HEK293T (cell line): ENCODE measurements around the gene LYPD6B.

Experiments used
- CTCF ChIA-PET: fragments of 350-600 bp; formaldehyde crosslinking; extraction: SDS; loops from one replicate; lab custom pipeline; 2021; ENCODE audit warnings: antibody characterized with exemption, inconsistent platforms; lab: Yijun Ruan, JAX
- POLR2A ChIA-PET: fragments of 350-600 bp; formaldehyde crosslinking; extraction: SDS; loops from one replicate; lab custom pipeline; 2020; ENCODE audit warnings: antibody characterized with exemption, inconsistent platforms; lab: Yijun Ruan, JAX
- DNase-seq: peaks from one replicate; pipeline ENCODE4 v3.0.0; 2012; ENCODE audit warnings: mixed read lengths; ENCODE audit errors: extremely low spot score
- ARNT ChIP-seq: fragments of 450-650 bp; IDR thresholded peaks from 2 replicates; pipeline ENCODE4 v1.6.1; 2017; ENCODE audit warnings: mild to moderate bottlenecking
- BHLHE40 ChIP-seq: fragments of 450-650 bp; IDR thresholded peaks from 2 replicates; pipeline ENCODE4 v1.6.1; 2016; ENCODE audit warnings: mild to moderate bottlenecking, moderate library complexity, borderline replicate concordance
- CTBP1 ChIP-seq: fragments of 450-650 bp; IDR thresholded peaks from 2 replicates; pipeline ENCODE4 v1.6.1; 2016; ENCODE audit warnings: borderline replicate concordance
- ELF4 ChIP-seq: fragments of 450-650 bp; IDR thresholded peaks from 2 replicates; pipeline ENCODE4 v1.6.1; 2017; ENCODE audit warnings: antibody characterized with exemption
- FOXA1 ChIP-seq: fragments of 450-650 bp; IDR thresholded peaks from 2 replicates; pipeline ENCODE4 v1.6.1; 2016; ENCODE audit warnings: mild to moderate bottlenecking
- FOXK2 ChIP-seq: fragments of 450-650 bp; IDR thresholded peaks from 2 replicates; pipeline ENCODE4 v1.6.1; 2016; ENCODE audit warnings: mild to moderate bottlenecking
- FOXM1 ChIP-seq: fragments of 450-650 bp; IDR thresholded peaks from 2 replicates; pipeline ENCODE4 v1.6.1; 2017; ENCODE audit warnings: mild to moderate bottlenecking, borderline replicate concordance
- HDGF ChIP-seq: fragments of 450-650 bp; IDR thresholded peaks from 2 replicates; pipeline ENCODE4 v1.6.1; 2017; ENCODE audit warnings: antibody characterized with exemption, borderline replicate concordance
- L3MBTL2 ChIP-seq: fragments of 450-650 bp; conservative IDR thresholded peaks from 2 replicates; pipeline ENCODE4 v1.6.1; 2016; ENCODE audit warnings: mild to moderate bottlenecking
- LEF1 ChIP-seq: fragments of 450-650 bp; IDR thresholded peaks from 2 replicates; pipeline ENCODE4 v1.6.1; 2017; ENCODE audit warnings: mild to moderate bottlenecking, borderline replicate concordance
- NFRKB ChIP-seq: fragments of 450-650 bp; IDR thresholded peaks from 2 replicates; pipeline ENCODE4 v1.6.1; 2016; ENCODE audit warnings: mild to moderate bottlenecking, moderate library complexity
- PKNOX1 ChIP-seq: fragments of 450-650 bp; IDR thresholded peaks from 2 replicates; pipeline ENCODE4 v1.6.1; 2016
- SP1 ChIP-seq: fragments of 450-650 bp; IDR thresholded peaks from 2 replicates; pipeline ENCODE4 v1.6.1; 2017
- SUZ12 ChIP-seq: fragments of 450-650 bp; IDR thresholded peaks from 2 replicates; pipeline ENCODE4 v1.6.1; 2016; ENCODE audit warnings: mild to moderate bottlenecking
- TARDBP ChIP-seq: fragments of 450-650 bp; IDR thresholded peaks from 2 replicates; pipeline ENCODE4 v1.6.1; 2016
- ZNF384 ChIP-seq: fragments of 450-650 bp; IDR thresholded peaks from 2 replicates; pipeline ENCODE4 v1.6.1; 2016

LYPD6B gene

GRCh38 chr2:149064856-149065630 lies 26.5 kb downstream of the LYPD6B start:
- no peak for DNase-seq
- POLR2A ChIA-PET: no interaction called here
- CTCF ChIA-PET: no interaction called here
- TF ChIP-seq FOXK2: no peak

- TF ChIP-seq HDGF (no peak), ZNF384 (no peak), ARNT (no peak), ELF4 (no peak), NFRKB (no peak), LEF1 (no peak), FOXK2 (no peak), CTBP1 (no peak), FOXM1 (no peak)
- POLR2A ChIA-PET: no interaction called here
- CTCF ChIA-PET: no interaction called here
- no peak for DNase-seq
Measured at GRCh38 chr2:149068225-149068995, 29.9 kb downstream of the LYPD6B start.

- TF ChIP-seq LEF1 (no peak), CTBP1 (no peak), ARNT (no peak), HDGF (no peak), L3MBTL2 (no peak), FOXA1 (no peak), ZNF384 (no peak), FOXK2 (no peak), SP1 (no peak), SUZ12 (no peak), ELF4 (no peak), FOXM1 (no peak), BHLHE40 (no peak), PKNOX1 (no peak), TARDBP (no peak), NFRKB (no peak)
- CTCF ChIA-PET: no interaction called here
- POLR2A ChIA-PET: no interaction called here
- DNase-seq: no peak
Measured at GRCh38 chr2:149068996-149069888, 30.7 kb downstream of the LYPD6B start.

- ChIA-PET CTCF (no interaction called here), POLR2A (no interaction called here)
- DNase-seq: no peak
- TF ChIP-seq NFRKB (no peak), ELF4 (no peak), SUZ12 (no peak), ARNT (no peak), SP1 (no peak), CTBP1 (no peak), ZNF384 (no peak), HDGF (no peak), BHLHE40 (no peak), LEF1 (no peak), PKNOX1 (no peak)
Measured at GRCh38 chr2:149070681-149071320, 32.3 kb downstream of the LYPD6B start.

- ChIA-PET CTCF (no interaction called here), POLR2A (no interaction called here)
- DNase-seq: no peak
- TF ChIP-seq LEF1 (no peak), SUZ12 (no peak), BHLHE40 (no peak), HDGF (no peak), ELF4 (no peak), PKNOX1 (no peak)
Measured at GRCh38 chr2:149075105-149075504, 36.6 kb downstream of the LYPD6B start.

- ChIA-PET CTCF (no interaction called here), POLR2A (no interaction called here)
- no peak for DNase-seq
- TF ChIP-seq SUZ12 (no peak), PKNOX1 (no peak), FOXM1 (no peak), HDGF (no peak), ARNT (no peak), LEF1 (no peak), ZNF384 (no peak), CTBP1 (no peak), BHLHE40 (no peak), TARDBP (no peak), FOXA1 (no peak), L3MBTL2 (no peak), NFRKB (no peak), ELF4 (no peak)
Measured at GRCh38 chr2:149075853-149076252, 37.4 kb downstream of the LYPD6B start.
